Neural progenitor cell (in vitro differentiated cells): ENCODE measurements around the gene ARHGAP42.

Source experiments
- EZH2 ChIP-seq: fragments of 200-600 bp; sonication (generic); IDR thresholded peaks from 2 replicates; pipeline ENCODE4 v1.6.1; 2017; ENCODE audit warnings: antibody characterized with exemption, mild to moderate bottlenecking, moderate library complexity
- EZH2phosphoT487 ChIP-seq: fragments of 200-600 bp; sonication (generic); IDR thresholded peaks from 2 replicates; pipeline ENCODE4 v1.6.1; 2017; ENCODE audit warnings: antibody characterized with exemption
- TF ChIP-seq, protein P1 (sequence below): fragments of 200-600 bp; sonication (generic); IDR thresholded peaks from 2 replicates; pipeline ENCODE4 v1.5.1; 2017; ENCODE audit warnings: antibody characterized with exemption, mild to moderate bottlenecking

DNA sequence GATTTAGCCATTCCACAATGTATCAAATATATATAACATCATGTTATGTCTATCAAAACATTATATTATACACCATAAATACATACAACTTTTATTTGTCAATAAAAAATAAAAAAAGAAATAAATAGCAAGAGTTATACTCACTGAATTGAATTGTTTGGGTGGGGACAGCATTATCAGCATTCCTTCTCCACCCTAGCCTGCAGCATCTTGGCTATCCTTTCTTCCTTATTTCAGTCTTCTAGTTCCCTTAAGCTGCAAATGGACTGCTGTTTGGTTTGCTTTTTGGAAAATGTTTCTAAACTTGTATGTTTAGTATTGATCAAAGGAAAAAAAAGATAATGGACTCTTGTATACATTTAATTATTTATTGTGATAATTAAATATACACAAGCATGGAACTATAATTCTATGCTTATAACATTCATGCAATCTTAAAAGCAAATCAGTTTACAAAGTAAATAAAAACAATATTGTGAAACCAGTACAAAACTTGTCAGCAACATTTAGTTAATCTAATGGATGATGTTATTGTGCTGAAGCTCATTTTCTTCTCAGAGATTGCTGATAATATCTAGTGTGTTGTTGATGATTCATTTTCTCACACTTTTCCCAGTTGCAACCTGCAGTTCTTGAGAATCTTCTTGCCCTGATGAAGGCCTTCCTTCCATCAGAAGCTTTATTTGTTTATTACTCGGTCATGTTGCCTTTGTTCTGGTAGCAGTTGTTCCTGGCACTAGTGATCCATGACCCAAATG, 5.0 kb downstream of the ARHGAP42 start:
- TF ChIP-seq, protein P1, sequence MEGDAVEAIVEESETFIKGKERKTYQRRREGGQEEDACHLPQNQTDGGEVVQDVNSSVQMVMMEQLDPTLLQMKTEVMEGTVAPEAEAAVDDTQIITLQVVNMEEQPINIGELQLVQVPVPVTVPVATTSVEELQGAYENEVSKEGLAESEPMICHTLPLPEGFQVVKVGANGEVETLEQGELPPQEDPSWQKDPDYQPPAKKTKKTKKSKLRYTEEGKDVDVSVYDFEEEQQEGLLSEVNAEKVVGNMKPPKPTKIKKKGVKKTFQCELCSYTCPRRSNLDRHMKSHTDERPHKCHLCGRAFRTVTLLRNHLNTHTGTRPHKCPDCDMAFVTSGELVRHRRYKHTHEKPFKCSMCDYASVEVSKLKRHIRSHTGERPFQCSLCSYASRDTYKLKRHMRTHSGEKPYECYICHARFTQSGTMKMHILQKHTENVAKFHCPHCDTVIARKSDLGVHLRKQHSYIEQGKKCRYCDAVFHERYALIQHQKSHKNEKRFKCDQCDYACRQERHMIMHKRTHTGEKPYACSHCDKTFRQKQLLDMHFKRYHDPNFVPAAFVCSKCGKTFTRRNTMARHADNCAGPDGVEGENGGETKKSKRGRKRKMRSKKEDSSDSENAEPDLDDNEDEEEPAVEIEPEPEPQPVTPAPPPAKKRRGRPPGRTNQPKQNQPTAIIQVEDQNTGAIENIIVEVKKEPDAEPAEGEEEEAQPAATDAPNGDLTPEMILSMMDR, result no peak
- no peak for TF ChIP-seq EZH2
- no peak for TF ChIP-seq EZH2phosphoT487
